Measurements from ENCODE around the gene SOWAHC. TPM values are rescaled to one million over a fixed set of nuclear protein-coding genes. Genes with fewer than 3 reads are reported as not detected.

SOWAHC gene
- total and polyA plus RNA-seq, 2 donors (not counting 3 experiments of a cell fraction or from before 2014, with no cell fraction given): 1.0 to 4.1 TPM

GRCh38 chr2:109644571-109645275 lies 30.6 kb downstream of the SOWAHC start:
- H3K9ac ChIP-seq (replicated peaks; ENCODE audit: extremely low read depth, insufficient read depth, low read length): no peak overlapping the region
- ChIA-PET CTCF (interaction anchor here (1.2 to 1.8 kb wide), 3 partner anchors 10 to 98 kb away, joined by 3 to 5 read pairs (median 4); partner anchors contain the start of genes SEPTIN10 and SOWAHC), POLR2A (no interaction called here)
- no peak overlapping the region for H3K4me3 ChIP-seq (replicated peaks in 1 of 3; ENCODE audit: insufficient read depth in 1 of 3, low read depth in 1 of 3, low read length in 3 of 3)
- H3K27ac ChIP-seq (ENCODE audit: insufficient read depth, low read depth, low read length): no peak overlapping the region
- BruUV-seq (replicated peaks): no TSS peak
- H2AFZ ChIP-seq (ENCODE audit: low read depth, low read length): no peak overlapping the region
- H3K9me3 ChIP-seq (replicated peaks; ENCODE audit: control insufficient read depth, insufficient read depth, low read length): no peaks in the 10 kb centered on the region
- H3K4me2 ChIP-seq (ENCODE audit: insufficient read depth, low read length): no peak overlapping the region
- H3K9me1 ChIP-seq (replicated peaks; ENCODE audit: control insufficient read depth, extremely low read depth, insufficient read depth, low read length): no peaks in the 10 kb centered on the region
- dilution Hi-C loops (cut with MboI; ENCODE audit: extremely low pct_ligation_motif_present, low sequenced_read_pairs): no loop called here
- H3K79me2 ChIP-seq (ENCODE audit: control insufficient read depth, insufficient read depth, low read length): no peaks in the 10 kb centered on the region
- no peaks in the 10 kb centered on the region for H3K36me3 ChIP-seq (ENCODE audit: control insufficient read depth in 2 of 2, extremely low read depth in 1 of 2, insufficient read depth in 2 of 2, low read length in 2 of 2)
- no peaks in the 10 kb centered on the region for H4K20me1 ChIP-seq (replicated peaks; ENCODE audit: control insufficient read depth, extremely low read depth, insufficient read depth, low read length)
- intact Hi-C loops (cut with micrococcal nuclease): no loop called here
- H3K4me1 ChIP-seq (ENCODE audit: control insufficient read depth, extremely low read depth, insufficient read depth, low read length): no peaks in the 10 kb centered on the region
- FAIRE-seq (no peak), DNase-seq (ENCODE audit: low read depth, low spot score) (no peak)
- peaks cover 0 to 7% of the 10 kb centered on the region in 2 experiments for H3K27me3 ChIP-seq (ENCODE audit: control insufficient read depth in 2 of 2, insufficient read depth in 2 of 2, low read length in 2 of 2)
- TF ChIP-seq CTCF (IDR thresholded peaks at IDR 0.05; ENCODE audit: extremely low read depth in 1 of 2, insufficient read depth in 1 of 2, low read depth in 1 of 2, low read length in 2 of 2): no peak
- TF ChIP-seq EZH2 (IDR thresholded peaks at IDR 0.05; ENCODE audit: borderline replicate concordance, low read depth, low read length, severe bottlenecking): peak; percentile 40
- TF ChIP-seq JUN (IDR thresholded peaks at IDR 0.05; ENCODE audit: borderline replicate concordance, insufficient read depth, insufficient read length, low read depth): no peak
- no peak for TF ChIP-seq MYC (IDR thresholded peaks at IDR 0.05; ENCODE audit: low read depth, low read length)
- no peak for TF ChIP-seq GATA2 (IDR thresholded peaks at IDR 0.05; ENCODE audit: insufficient read depth, insufficient read length, low read depth, low read length)

Data from endothelial cell of umbilical vein (primary cell).